Nephron (organoid): ENCODE results near the gene CCZ1B.
"Not testable (repeated sequence)": the region's sequence is repeated elsewhere in the genome, so short reads cannot be mapped to it uniquely, and the experiment has no call there.

ENCODE experiments used
- H3K27ac Mint-ChIP-seq, 3 experiments: 2 replicates each; pipeline ENCODE4 v1.8.0; 2020; ENCODE audit warnings: mixed read lengths in 3 of 3, mild to moderate bottlenecking in 2 of 3, moderate library complexity in 1 of 3
- H3K27me3 Mint-ChIP-seq: 2 replicates; pipeline ENCODE4 v1.8.0; 2021; ENCODE audit warnings: low read depth, mild to moderate bottlenecking, moderate library complexity, mixed read lengths
- H3K36me3 Mint-ChIP-seq: 2 replicates; pipeline ENCODE4 v1.8.0; 2020; ENCODE audit warnings: low read depth, mixed read lengths
- H3K4me1 Mint-ChIP-seq: 2 replicates; pipeline ENCODE4 v1.8.0; 2020; ENCODE audit warnings: mixed read lengths
- H3K4me3 Mint-ChIP-seq, 3 experiments: 2 replicates each; pipeline ENCODE4 v1.8.0; 2020; ENCODE audit warnings: mild to moderate bottlenecking in 3 of 3, mixed read lengths in 3 of 3, moderate library complexity in 2 of 3
- H3K9me3 Mint-ChIP-seq: 2 replicates; pipeline ENCODE4 v1.8.0; 2020; ENCODE audit warnings: mixed read lengths

Gene CCZ1B

GRCh38 chr7:6753964-6754363 is 72.1 kb downstream of the CCZ1B start, which contains the start of gene RSPH10B2:
RSPH10B2 (plus strand) TSS chr7:6754103; CDS start chr7:6757678, 3,575 bp downstream.
- H3K36me3 Mint-ChIP-seq, H3K4me3 Mint-ChIP-seq, H3K27ac Mint-ChIP-seq, H3K9me3 Mint-ChIP-seq, H3K4me1 Mint-ChIP-seq, H3K27me3 Mint-ChIP-seq: not testable (repeated sequence)

DNA sequence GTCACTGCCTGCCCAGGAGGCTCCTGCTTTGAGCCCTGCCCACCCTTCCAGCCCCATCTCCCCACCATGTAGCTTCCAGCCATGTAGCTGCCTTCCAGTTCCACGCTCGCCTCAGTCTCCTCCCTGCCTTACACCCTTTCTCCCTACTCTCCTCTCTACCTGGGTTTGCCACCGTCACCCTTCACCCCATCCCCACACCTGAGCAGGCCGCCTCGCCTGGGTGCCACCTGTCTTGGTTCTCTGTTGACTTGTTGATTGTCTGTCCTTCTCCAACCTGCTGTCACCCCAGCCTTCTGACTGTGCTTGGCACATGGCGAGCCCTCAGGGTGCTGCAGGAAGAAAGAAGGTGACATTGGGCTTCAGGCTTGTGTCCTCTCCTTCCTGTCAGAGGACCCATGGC is 75.9 kb downstream of the CCZ1B start:
- H3K27ac Mint-ChIP-seq, H3K36me3 Mint-ChIP-seq, H3K9me3 Mint-ChIP-seq, H3K4me1 Mint-ChIP-seq, H3K4me3 Mint-ChIP-seq, H3K27me3 Mint-ChIP-seq: not testable (repeated sequence)

DNA sequence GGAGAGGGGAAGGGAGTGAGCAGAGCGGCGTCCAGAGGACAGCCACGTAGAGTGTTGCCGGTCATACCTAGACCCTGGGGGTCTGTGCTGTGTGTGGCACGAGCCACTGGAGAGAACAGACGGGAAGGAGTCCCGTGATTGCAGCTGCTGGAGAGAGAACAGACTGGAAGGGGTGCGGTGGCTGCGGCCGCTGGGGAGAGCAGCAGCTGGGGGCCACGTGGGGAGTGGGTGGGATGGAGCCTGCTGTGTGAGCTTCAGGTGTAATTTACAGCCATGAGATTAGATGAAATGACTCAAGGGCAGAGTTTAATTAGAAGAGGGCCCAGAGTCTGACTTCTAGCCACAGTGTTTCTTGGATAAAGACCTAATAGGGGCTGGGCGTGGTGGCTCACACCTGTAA is 76.7 kb downstream of the CCZ1B start:
- not testable (repeated sequence) for H3K4me1 Mint-ChIP-seq, H3K36me3 Mint-ChIP-seq, H3K27ac Mint-ChIP-seq, H3K4me3 Mint-ChIP-seq, H3K9me3 Mint-ChIP-seq, H3K27me3 Mint-ChIP-seq
